CD8-positive, alpha-beta memory T cell (primary cell): ENCODE results near the gene COX7B2. TPM values are rescaled to one million over a fixed set of nuclear protein-coding genes. Genes with fewer than 3 reads are reported as not detected.

Experiments used
- CTCF ChIA-PET: fragments of 350-600 bp; sonication (Branson Sonifier 250); formaldehyde crosslinking; loops from one replicate; lab custom pipeline; 2021; ENCODE audit warnings: antibody characterized with exemption; lab: Charles Lee
- POLR2A ChIA-PET: fragments of 350-600 bp; sonication (Branson Sonifier 250); formaldehyde crosslinking; loops from one replicate; lab custom pipeline; 2021; ENCODE audit warnings: antibody characterized with exemption; lab: Charles Lee
- DNase-seq, 5 donors: peaks; one replicate each; pipeline versions ENCODE4 v3.0.0 to v3.0.0-alpha.2; 2020 to 2022; ENCODE audit warnings: mixed read lengths in 1 of 5
- H3K27ac ChIP-seq: one replicate; pipeline ENCODE4 v1.7.0; 2013; ENCODE audit warnings: low read depth, mild to moderate bottlenecking, low read length, moderate library complexity
- H3K27me3 ChIP-seq: 2 replicates; pipeline ENCODE4 v1.7.0; 2013; ENCODE audit warnings: low read length, mild to moderate bottlenecking; ENCODE audit not compliant: insufficient read depth, poor library complexity, severe bottlenecking
- H3K36me3 ChIP-seq: 2 replicates; pipeline ENCODE4 v1.7.0; 2013; ENCODE audit warnings: mild to moderate bottlenecking, low read length, moderate library complexity; ENCODE audit not compliant: insufficient read depth
- H3K4me1 ChIP-seq: 2 replicates; pipeline ENCODE4 v1.7.0; 2013; ENCODE audit warnings: mild to moderate bottlenecking, low read length, moderate library complexity; ENCODE audit not compliant: insufficient read depth
- H3K4me3 ChIP-seq: 2 replicates; pipeline ENCODE4 v1.7.0; 2013; ENCODE audit warnings: mild to moderate bottlenecking, low read length
- H3K9me3 ChIP-seq: 2 replicates; pipeline ENCODE4 v1.7.0; 2013; ENCODE audit warnings: mild to moderate bottlenecking, low read length
- H3K27ac Mint-ChIP-seq, 8 donors: one replicate each; pipeline ENCODE4 v1.8.0; 2020 to 2021; ENCODE audit warnings: mixed read lengths in 8 of 8, mild to moderate bottlenecking in 6 of 8, inconsistent platforms in 3 of 8, moderate library complexity in 3 of 8
- H3K27me3 Mint-ChIP-seq, 2 donors: one replicate each; pipeline ENCODE4 v1.8.0; 2020 to 2021; ENCODE audit warnings: mixed read lengths in 2 of 2, mild to moderate bottlenecking in 1 of 2, moderate library complexity in 1 of 2
- H3K36me3 Mint-ChIP-seq, 3 donors: one replicate each; pipeline ENCODE4 v1.8.0; 2020 to 2021; ENCODE audit warnings: mixed read lengths in 3 of 3, inconsistent platforms in 1 of 3, mild to moderate bottlenecking in 1 of 3
- H3K4me1 Mint-ChIP-seq, 3 donors: one replicate each; pipeline ENCODE4 v1.8.0; 2020 to 2021; ENCODE audit warnings: mixed read lengths in 3 of 3, inconsistent platforms in 1 of 3, mild to moderate bottlenecking in 1 of 3
- H3K4me3 Mint-ChIP-seq, 7 donors: one replicate each; pipeline ENCODE4 v1.8.0; 2020 to 2021; ENCODE audit warnings: mixed read lengths in 7 of 7, mild to moderate bottlenecking in 6 of 7, moderate library complexity in 4 of 7, inconsistent platforms in 2 of 7
- H3K9me3 Mint-ChIP-seq, 5 donors: one replicate each; pipeline ENCODE4 v1.8.0; 2020 to 2022; ENCODE audit warnings: mixed read lengths in 5 of 5, mild to moderate bottlenecking in 3 of 5, moderate library complexity in 2 of 5, inconsistent platforms in 1 of 5
- polyA plus RNA-seq: library from polyadenylated mRNA; unstranded; fragments of 300-500 nt; fragmentation: Illumina TruSeq; gene quantifications from one replicate; pipeline ENCODE4 v1.2.3, GENCODE V29; 2021
- total RNA-seq, 2 experiments: library from RNA; stranded (reverse); gene quantifications; one replicate each; pipeline ENCODE4 v1.2.3, GENCODE V29; 2021

The COX7B2 gene
- total and polyA plus RNA-seq, 3 experiments from 2014 or later, result not detected

DNA sequence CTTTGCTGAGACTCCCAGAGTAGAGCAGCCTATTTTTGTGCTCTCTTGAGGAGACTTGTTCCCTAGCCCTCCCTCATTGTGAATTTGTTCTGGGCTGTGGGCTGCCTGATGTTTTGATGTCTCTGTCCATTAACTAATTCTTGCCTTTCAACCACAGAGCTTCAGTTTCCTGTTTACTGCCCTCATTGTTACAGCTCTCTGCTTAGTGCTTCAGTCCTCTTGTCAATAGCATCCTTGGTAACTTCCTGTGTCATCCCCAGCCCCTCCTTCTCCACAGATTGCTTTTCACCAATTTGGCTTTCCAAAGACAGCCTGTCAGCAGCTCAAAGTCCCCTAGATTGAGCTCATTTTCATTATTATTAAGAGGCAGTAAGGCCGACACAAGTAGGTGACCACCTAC, 69.9 kb downstream of the COX7B2 start:
- no peaks in the 10 kb centered on the region for H3K27me3 ChIP-seq
- no peak overlapping the region for H3K4me3 ChIP-seq
- no peaks in the 10 kb centered on the region for H3K4me1 ChIP-seq
- H3K36me3 ChIP-seq, result no peaks in the 10 kb centered on the region
- Mint-ChIP-seq H3K4me3 (peak overlapping the region in 4 of 7 donors; percentile 0 to 67 (median 18)), H3K36me3 (no peaks in the 10 kb centered on the region), H3K4me1 (peaks cover 13 to 19% (median 18%) of the 10 kb centered on the region in 3 donors), H3K27me3 (no peaks in the 10 kb centered on the region), H3K9me3 (no peaks in the 10 kb centered on the region), H3K27ac (peak overlapping the region in 7 of 8 donors; percentile 4 to 78 (median 37))
- H3K9me3 ChIP-seq, result no peaks in the 10 kb centered on the region
- DNase-seq, result no peak
- ChIA-PET POLR2A (no interaction called here), CTCF (no interaction called here)
- H3K27ac ChIP-seq, result no peak overlapping the region

DNA sequence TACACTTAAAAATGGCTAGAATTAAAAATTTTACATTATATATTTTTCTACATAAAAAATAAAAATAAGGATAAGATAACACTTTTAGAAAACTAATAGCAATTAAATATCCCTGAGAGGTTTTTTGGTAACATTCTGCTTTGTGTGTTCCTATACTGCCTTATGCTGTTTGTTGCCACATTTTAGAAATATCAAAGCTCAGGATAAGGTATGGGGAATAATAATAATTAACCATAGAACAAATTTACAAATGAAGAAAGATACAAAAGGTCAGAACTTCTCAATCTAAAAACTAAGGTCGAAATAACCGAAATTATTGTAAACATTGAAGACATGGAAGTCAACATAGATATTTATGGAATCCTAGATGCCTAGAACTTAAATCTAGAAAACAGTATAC, 71.4 kb downstream of the COX7B2 start:
- no peaks in the 10 kb centered on the region for H3K4me1 ChIP-seq
- Mint-ChIP-seq H3K27me3 (no peaks in the 10 kb centered on the region), H3K4me3 (no peak overlapping the region), H3K36me3 (no peaks in the 10 kb centered on the region), H3K27ac (no peak overlapping the region), H3K4me1 (peaks cover 13 to 19% (median 18%) of the 10 kb centered on the region in 3 donors), H3K9me3 (no peaks in the 10 kb centered on the region)
- H3K36me3 ChIP-seq, result no peaks in the 10 kb centered on the region
- no peaks in the 10 kb centered on the region for H3K9me3 ChIP-seq
- ChIA-PET CTCF (no interaction called here), POLR2A (no interaction called here)
- no peak overlapping the region for H3K4me3 ChIP-seq
- H3K27me3 ChIP-seq, result no peaks in the 10 kb centered on the region
- H3K27ac ChIP-seq, result no peak overlapping the region
- DNase-seq, result no peak

DNA sequence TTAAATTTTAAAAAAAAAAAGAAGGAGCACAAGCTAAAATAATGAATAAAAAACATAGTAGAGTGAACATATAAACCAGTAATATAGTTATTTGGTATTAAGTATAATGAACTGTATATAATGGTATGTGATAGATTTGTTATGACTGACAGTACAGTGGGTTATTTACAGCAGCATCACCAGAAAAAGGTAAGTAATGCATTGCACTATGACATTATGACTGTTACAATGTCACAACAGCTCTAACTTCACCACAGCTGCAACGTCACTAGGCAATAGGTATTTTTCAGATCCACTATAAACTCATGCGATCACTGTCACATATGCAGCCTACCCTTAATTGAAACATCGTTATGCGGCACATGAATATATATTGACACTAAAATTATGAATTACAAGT, 72.5 kb downstream of the COX7B2 start:
- Mint-ChIP-seq H3K9me3 (no peaks in the 10 kb centered on the region), H3K27me3 (no peaks in the 10 kb centered on the region), H3K27ac (no peak overlapping the region), H3K4me3 (no peak overlapping the region), H3K4me1 (peaks cover 13 to 19% (median 18%) of the 10 kb centered on the region in 3 donors), H3K36me3 (no peaks in the 10 kb centered on the region)
- POLR2A ChIA-PET, result no interaction called here
- CTCF ChIA-PET, result interaction anchor here (0.7 kb wide), 1 partner anchor 251 kb away, joined by 3 read pairs; no protein-coding TSS in a partner anchor
- no peak for DNase-seq
- Histone ChIP-seq H3K36me3 (no peaks in the 10 kb centered on the region), H3K27me3 (no peaks in the 10 kb centered on the region), H3K4me1 (no peaks in the 10 kb centered on the region), H3K27ac (no peak overlapping the region), H3K4me3 (no peak overlapping the region), H3K9me3 (no peaks in the 10 kb centered on the region)

DNA sequence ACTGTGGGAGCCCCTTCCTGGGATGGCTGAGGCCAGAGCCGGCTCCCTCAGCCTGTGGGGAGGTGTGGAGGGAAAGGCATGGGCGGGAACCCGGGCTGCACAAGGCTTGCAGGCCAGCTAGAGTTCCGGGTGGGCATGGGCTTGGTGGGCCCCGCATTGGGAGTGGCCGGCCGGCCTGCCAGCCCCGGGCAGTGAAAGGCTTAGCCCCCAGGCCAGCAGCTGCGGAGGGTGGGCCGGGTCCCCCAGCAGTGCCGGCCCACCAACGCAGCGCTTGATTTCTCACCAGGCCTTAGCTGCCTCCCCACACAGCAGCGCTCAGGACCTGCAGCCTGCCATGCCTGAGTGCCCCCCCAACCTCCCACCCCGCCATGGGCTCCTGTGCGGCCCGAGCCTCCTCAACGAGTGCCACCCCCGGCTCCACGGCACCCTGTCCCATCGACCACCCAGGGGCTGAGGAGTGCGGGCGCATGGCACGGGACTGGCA, 78.0 kb downstream of the COX7B2 start:
- Histone ChIP-seq H3K27me3 (no peaks in the 10 kb centered on the region), H3K36me3 (no peaks in the 10 kb centered on the region), H3K27ac (no peak overlapping the region), H3K4me1 (no peaks in the 10 kb centered on the region), H3K4me3 (no peak overlapping the region), H3K9me3 (no peaks in the 10 kb centered on the region)
- H3K27ac Mint-ChIP-seq, result no peak overlapping the region
- ChIA-PET CTCF (no interaction called here), POLR2A (no interaction called here)
- H3K4me3 Mint-ChIP-seq, result no peak overlapping the region
- no peaks in the 10 kb centered on the region for H3K27me3 Mint-ChIP-seq
- H3K9me3 Mint-ChIP-seq, result no peaks in the 10 kb centered on the region
- H3K4me1 Mint-ChIP-seq, result no peaks in the 10 kb centered on the region
- DNase-seq, result no peak
- H3K36me3 Mint-ChIP-seq, result no peaks in the 10 kb centered on the region

DNA sequence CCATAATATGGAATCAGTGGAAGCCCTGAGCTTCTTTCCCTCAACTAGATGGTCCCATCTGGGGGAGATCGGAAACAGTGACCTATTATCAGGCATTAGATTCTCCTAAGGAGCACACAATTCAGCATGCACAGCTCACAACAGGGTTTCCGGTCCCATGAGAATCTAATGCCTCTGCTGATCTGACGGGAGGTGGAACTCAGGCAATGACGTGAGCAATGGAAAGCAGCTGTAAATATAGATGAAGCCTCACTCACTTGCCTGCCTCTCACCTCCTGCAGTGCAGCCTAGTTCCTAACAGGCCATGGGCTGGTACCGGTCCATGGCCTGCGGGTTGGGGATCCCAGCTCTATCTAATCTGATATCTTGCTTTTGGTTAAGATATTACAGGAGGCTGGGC, 88.9 kb downstream of the COX7B2 start:
- ChIA-PET CTCF (no interaction called here), POLR2A (no interaction called here)
- no peaks in the 10 kb centered on the region for H3K27me3 ChIP-seq
- H3K36me3 Mint-ChIP-seq, result no peaks in the 10 kb centered on the region
- no peaks in the 10 kb centered on the region for H3K9me3 ChIP-seq
- no peak overlapping the region for H3K4me3 ChIP-seq
- H3K4me1 ChIP-seq, result no peaks in the 10 kb centered on the region
- H3K27ac Mint-ChIP-seq, result no peak overlapping the region
- H3K9me3 Mint-ChIP-seq, result peaks cover 0 to 9% (median 0%) of the 10 kb centered on the region in 5 donors
- H3K27me3 Mint-ChIP-seq, result no peaks in the 10 kb centered on the region
- no peaks in the 10 kb centered on the region for H3K36me3 ChIP-seq
- DNase-seq, result no peak
- H3K27ac ChIP-seq, result no peak overlapping the region
- no peaks in the 10 kb centered on the region for H3K4me1 Mint-ChIP-seq
- no peak overlapping the region for H3K4me3 Mint-ChIP-seq

DNA sequence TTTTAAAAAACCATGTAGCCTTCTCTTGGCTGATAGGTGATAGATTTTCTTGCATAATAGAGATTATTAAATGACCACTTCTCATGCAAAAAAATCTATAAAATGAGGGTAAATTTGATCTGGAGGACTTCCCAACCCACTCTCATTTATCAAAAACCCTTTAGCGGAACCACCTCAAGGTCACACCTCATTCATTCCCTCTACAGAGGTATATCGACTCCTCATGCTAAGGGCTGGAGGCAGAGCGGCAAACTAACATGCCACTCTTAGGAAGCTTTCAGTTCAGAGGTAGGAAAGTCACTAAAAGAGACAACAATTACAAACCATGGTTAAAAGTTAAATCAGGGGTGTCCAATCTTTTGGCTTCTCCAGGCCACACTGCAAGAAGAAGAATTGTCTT, 90.0 kb downstream of the COX7B2 start:
- ChIA-PET CTCF (no interaction called here), POLR2A (no interaction called here)
- Mint-ChIP-seq H3K27me3 (no peaks in the 10 kb centered on the region), H3K9me3 (no peaks in the 10 kb centered on the region), H3K27ac (no peak overlapping the region), H3K36me3 (no peaks in the 10 kb centered on the region), H3K4me1 (no peaks in the 10 kb centered on the region), H3K4me3 (no peak overlapping the region)
- H3K27ac ChIP-seq, result no peak overlapping the region
- H3K4me3 ChIP-seq, result no peak overlapping the region
- no peaks in the 10 kb centered on the region for H3K36me3 ChIP-seq
- H3K9me3 ChIP-seq, result no peaks in the 10 kb centered on the region
- H3K27me3 ChIP-seq, result no peaks in the 10 kb centered on the region
- DNase-seq, result no peak
- no peaks in the 10 kb centered on the region for H3K4me1 ChIP-seq

DNA sequence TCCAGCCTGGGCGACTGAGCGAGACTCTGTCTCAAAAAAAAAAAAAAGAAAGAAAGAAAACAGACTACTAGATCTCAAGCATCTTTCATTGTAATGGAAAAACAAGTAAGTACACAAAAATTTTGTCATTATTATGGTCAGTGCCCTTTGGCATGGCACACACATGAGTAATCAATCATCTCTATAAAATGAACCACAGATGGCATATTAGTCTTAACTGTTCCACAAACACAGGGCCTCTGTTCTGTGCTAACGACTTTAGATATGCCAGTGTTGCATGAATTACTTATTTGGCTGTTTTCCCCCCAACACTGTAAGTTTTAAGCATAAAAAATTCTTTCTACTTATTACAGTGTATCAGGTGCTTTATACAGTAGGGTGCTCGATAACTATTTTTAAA, 90.4 kb downstream of the COX7B2 start:
- H3K9me3 ChIP-seq, result no peaks in the 10 kb centered on the region
- Mint-ChIP-seq H3K27ac (no peak overlapping the region), H3K4me3 (no peak overlapping the region), H3K4me1 (no peaks in the 10 kb centered on the region), H3K9me3 (no peaks in the 10 kb centered on the region), H3K27me3 (no peaks in the 10 kb centered on the region), H3K36me3 (no peaks in the 10 kb centered on the region)
- no peak overlapping the region for H3K27ac ChIP-seq
- H3K4me1 ChIP-seq, result no peaks in the 10 kb centered on the region
- no peaks in the 10 kb centered on the region for H3K36me3 ChIP-seq
- no peak overlapping the region for H3K4me3 ChIP-seq
- CTCF ChIA-PET, result no interaction called here
- DNase-seq, result no peak
- POLR2A ChIA-PET, result no interaction called here
- no peaks in the 10 kb centered on the region for H3K27me3 ChIP-seq

DNA sequence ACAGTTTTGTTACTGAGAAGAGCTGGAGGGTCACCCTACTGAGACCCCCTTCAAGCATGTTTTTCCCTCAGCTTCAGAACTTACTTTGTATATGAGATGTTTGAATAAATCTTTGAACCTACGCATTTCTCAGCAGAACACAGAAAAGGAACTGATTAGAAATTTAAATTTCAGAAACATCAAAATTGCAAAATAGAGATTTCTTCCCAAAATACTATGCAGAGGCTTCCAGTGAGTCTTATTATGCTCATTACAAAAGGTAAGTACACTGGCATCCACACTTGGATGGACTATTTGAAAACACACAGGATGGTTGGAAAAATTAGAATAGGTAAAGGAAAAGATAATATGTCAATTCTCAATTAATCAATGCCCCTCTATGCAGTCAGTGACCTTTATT, 91.2 kb downstream of the COX7B2 start:
- H3K27ac Mint-ChIP-seq, result no peak overlapping the region
- Histone ChIP-seq H3K27me3 (no peaks in the 10 kb centered on the region), H3K4me1 (no peaks in the 10 kb centered on the region), H3K27ac (no peak overlapping the region), H3K4me3 (no peak overlapping the region), H3K36me3 (no peaks in the 10 kb centered on the region), H3K9me3 (no peaks in the 10 kb centered on the region)
- H3K27me3 Mint-ChIP-seq, result no peaks in the 10 kb centered on the region
- no peak for DNase-seq
- no peaks in the 10 kb centered on the region for H3K9me3 Mint-ChIP-seq
- POLR2A ChIA-PET, result no interaction called here
- CTCF ChIA-PET, result no interaction called here
- no peaks in the 10 kb centered on the region for H3K36me3 Mint-ChIP-seq
- no peaks in the 10 kb centered on the region for H3K4me1 Mint-ChIP-seq
- no peak overlapping the region for H3K4me3 Mint-ChIP-seq
